ENCODE results near the gene TMC8.
A peak's percentile ranks its signal among the peaks of the same experiment; 100 is the strongest.

The TMC8 gene

DNA sequence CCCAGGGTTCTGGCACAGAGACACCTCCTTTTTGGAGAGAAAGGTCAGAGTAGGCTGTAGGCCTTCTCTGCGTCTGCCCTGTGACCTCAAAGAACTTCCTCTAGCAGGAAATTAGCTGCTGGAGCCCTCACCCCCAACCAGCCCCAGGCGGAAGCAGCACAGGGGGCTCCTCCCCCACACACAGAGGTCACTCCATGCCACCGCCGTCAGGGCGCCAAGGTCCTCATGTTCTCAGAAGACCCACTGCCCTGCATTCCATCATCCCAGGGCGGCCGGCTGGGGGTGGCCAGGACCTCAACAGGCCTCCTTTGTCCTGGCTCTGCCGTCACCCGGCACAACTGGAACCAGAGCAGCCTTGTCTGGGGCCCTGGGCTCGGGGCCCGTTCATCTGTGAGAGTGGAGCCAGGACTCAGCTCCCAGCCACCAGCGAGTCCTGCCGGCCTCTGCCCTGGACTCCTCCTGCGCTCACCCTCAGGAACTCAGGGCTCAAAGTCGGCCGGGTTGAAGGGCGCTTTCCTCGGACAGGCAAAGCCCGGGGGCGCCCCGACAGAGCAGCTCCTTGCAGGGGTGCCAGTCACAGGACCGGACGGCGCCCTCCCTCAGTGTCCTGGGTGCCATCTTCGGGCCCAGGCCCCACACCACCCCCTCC lies 3.2 kb upstream of the TMC8 start:
- H3K27ac ChIP-seq (ENCODE audit: extremely low read depth, low read depth, low read length) = no peak overlapping the region; the same call in 1 of the 2 replicates
- no peak for TF ChIP-seq ZNF266 (tag by site-specific recombination; IDR thresholded peaks at IDR 0.05; ENCODE audit: low read depth)
- TF ChIP-seq PRDM1 (tag by site-specific recombination; IDR thresholded peaks at IDR 0.05) = no peak
- no peak for TF ChIP-seq ZNF529 (tag by site-specific recombination; IDR thresholded peaks at IDR 0.05; ENCODE audit: insufficient replicate concordance)
- TF ChIP-seq ZNF571 (tag by site-specific recombination; IDR thresholded peaks at IDR 0.05) = no peak
- no peak for TF ChIP-seq ZNF670 (tag by site-specific recombination; IDR thresholded peaks at IDR 0.05; ENCODE audit: low read depth)
- no peak for TF ChIP-seq ZNF830 (tag by site-specific recombination; IDR thresholded peaks at IDR 0.05; ENCODE audit: low read depth)
- no peak for TF ChIP-seq IKZF3 (tag by site-specific recombination; IDR thresholded peaks at IDR 0.05)
- TF ChIP-seq GLIS2 (tag by site-specific recombination; IDR thresholded peaks at IDR 0.05) = peak; percentile 25
- TF ChIP-seq ZNF514 (tag by site-specific recombination; IDR thresholded peaks at IDR 0.05) = no peak
- TF ChIP-seq ZNF843 (tag by site-specific recombination; IDR thresholded peaks at IDR 0.05) = no peak
- TF ChIP-seq ZNF248 (tag by site-specific recombination; IDR thresholded peaks at IDR 0.05) = no peak
- peak; percentile 17; the same call in 1 of the 2 replicates for TF ChIP-seq ZBTB20 (tag by site-specific recombination; IDR thresholded peaks at IDR 0.05)
- TF ChIP-seq ZIC2 (tag by site-specific recombination; IDR thresholded peaks at IDR 0.05) = no peak
- no peak for TF ChIP-seq ZNF16 (tag by site-specific recombination; IDR thresholded peaks at IDR 0.05; ENCODE audit: low read depth)
- no peak for TF ChIP-seq GLIS1 (tag by site-specific recombination; IDR thresholded peaks at IDR 0.05)
- peaks cover 7 to 18% of the 10 kb centered on the region in 2 experiments; a peak in 2 of 3 replicates for H3K36me3 ChIP-seq (ENCODE audit: control insufficient read depth in 2 of 2, insufficient read depth in 1 of 2, low read length in 2 of 2)
- no peaks in the 10 kb centered on the region for H3K9me3 ChIP-seq (ENCODE audit: control insufficient read depth, insufficient read depth, low read depth, low read length)
- CTCF ChIA-PET = interaction anchor here (0.6 to 2.2 kb wide), 11 partner anchors 10 to 1446 kb away, joined by 3 to 13 read pairs (median 3); partner anchors contain the start of genes AFMID and TK1
- POLR2A ChIA-PET = interaction anchor here (0.5 to 2.1 kb wide), 3 partner anchors 13 to 153 kb away, joined by 5 to 13 read pairs (median 8); no protein-coding TSS in a partner anchor
- peaks cover 6% of the 10 kb centered on the region; the same call in 1 of the 2 replicates for H3K4me1 ChIP-seq (ENCODE audit: control insufficient read depth, insufficient read depth, low read length)
- no peak overlapping the region for H3K4me3 ChIP-seq (ENCODE audit: low read depth, low read length)

DNA sequence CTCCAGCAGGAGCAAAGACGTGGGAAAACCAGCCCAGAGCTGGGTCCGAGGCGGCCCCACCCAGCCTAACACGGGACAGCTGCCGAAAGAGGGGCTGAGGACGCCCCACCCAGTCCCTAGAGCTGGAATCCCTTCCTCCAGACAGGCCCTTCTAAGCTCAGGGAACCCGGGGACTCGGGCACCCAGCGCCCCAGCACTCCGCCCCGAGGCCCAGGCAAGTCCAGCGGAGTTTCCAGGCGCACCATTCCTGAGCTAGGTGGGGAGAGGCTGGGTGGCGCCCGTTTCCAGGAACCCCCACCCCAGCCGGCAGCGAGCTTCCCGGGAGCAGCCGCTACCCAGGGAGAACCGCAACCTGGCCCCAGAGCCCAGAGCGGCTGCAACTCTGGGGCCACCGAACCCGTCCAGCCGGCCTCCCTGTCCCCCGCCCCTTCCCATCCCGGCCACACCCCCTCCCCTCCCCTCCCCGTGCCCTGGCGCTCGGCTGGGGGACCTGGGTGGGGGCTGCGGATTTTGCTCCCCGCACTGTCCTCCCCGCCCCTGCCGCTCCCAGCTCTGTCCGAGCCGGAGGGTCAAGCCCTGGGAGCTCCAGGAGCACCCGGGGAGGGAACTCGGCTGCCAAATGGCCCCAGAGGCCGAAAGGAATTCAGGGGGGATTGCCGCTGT lies 2.6 kb upstream of the TMC8 start:
- H3K9me3 ChIP-seq (ENCODE audit: control insufficient read depth, insufficient read depth, low read depth, low read length) = no peaks in the 10 kb centered on the region
- POLR2A ChIA-PET = interaction anchor here (0.5 to 2.1 kb wide), 6 partner anchors 12 to 154 kb away, joined by 3 to 13 read pairs (median 4); no protein-coding TSS in a partner anchor
- peaks cover 6 to 11% of the 10 kb centered on the region in 2 experiments; a peak in 2 of 3 replicates for H3K36me3 ChIP-seq (ENCODE audit: control insufficient read depth in 2 of 2, insufficient read depth in 1 of 2, low read length in 2 of 2)
- CTCF ChIA-PET = interaction anchor here (0.6 to 2.2 kb wide), 11 partner anchors 10 to 1447 kb away, joined by 3 to 13 read pairs (median 3); partner anchors contain the start of genes AFMID and TK1
- peak overlapping the region; percentile 62 for H3K4me3 ChIP-seq (ENCODE audit: low read depth, low read length)
- peaks cover 6% of the 10 kb centered on the region; the same call in 1 of the 2 replicates for H3K4me1 ChIP-seq (ENCODE audit: control insufficient read depth, insufficient read depth, low read length)
- H3K27ac ChIP-seq (ENCODE audit: extremely low read depth, low read depth, low read length) = peak overlapping the region; percentile 37; the same call in 1 of the 2 replicates
- TF ChIP-seq HOXC10 (CRISPR knock-in tag; IDR thresholded peaks at IDR 0.05) = no peak
- no peak for TF ChIP-seq ZNF366 (tag by site-specific recombination; conservative IDR thresholded peaks at IDR 0.05)
- no peak for TF ChIP-seq ZFP41 (tag by site-specific recombination; IDR thresholded peaks at IDR 0.05; ENCODE audit: borderline replicate concordance)
- TF ChIP-seq, protein P1, sequence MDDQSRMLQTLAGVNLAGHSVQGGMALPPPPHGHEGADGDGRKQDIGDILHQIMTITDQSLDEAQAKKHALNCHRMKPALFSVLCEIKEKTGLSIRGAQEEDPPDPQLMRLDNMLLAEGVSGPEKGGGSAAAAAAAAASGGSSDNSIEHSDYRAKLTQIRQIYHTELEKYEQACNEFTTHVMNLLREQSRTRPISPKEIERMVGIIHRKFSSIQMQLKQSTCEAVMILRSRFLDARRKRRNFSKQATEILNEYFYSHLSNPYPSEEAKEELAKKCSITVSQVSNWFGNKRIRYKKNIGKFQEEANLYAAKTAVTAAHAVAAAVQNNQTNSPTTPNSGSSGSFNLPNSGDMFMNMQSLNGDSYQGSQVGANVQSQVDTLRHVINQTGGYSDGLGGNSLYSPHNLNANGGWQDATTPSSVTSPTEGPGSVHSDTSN (CRISPR knock-in tag; IDR thresholded peaks at IDR 0.05) = peak; percentile 58; the same call in 1 of the 2 replicates
- no peak for TF ChIP-seq ZNF23 (tag by site-specific recombination; IDR thresholded peaks at IDR 0.05; ENCODE audit: borderline replicate concordance)
- TF ChIP-seq, protein P2, sequence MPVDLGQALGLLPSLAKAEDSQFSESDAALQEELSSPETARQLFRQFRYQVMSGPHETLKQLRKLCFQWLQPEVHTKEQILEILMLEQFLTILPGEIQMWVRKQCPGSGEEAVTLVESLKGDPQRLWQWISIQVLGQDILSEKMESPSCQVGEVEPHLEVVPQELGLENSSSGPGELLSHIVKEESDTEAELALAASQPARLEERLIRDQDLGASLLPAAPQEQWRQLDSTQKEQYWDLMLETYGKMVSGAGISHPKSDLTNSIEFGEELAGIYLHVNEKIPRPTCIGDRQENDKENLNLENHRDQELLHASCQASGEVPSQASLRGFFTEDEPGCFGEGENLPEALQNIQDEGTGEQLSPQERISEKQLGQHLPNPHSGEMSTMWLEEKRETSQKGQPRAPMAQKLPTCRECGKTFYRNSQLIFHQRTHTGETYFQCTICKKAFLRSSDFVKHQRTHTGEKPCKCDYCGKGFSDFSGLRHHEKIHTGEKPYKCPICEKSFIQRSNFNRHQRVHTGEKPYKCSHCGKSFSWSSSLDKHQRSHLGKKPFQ (tag by site-specific recombination; IDR thresholded peaks at IDR 0.05) = no peak
- TF ChIP-seq, protein P3, sequence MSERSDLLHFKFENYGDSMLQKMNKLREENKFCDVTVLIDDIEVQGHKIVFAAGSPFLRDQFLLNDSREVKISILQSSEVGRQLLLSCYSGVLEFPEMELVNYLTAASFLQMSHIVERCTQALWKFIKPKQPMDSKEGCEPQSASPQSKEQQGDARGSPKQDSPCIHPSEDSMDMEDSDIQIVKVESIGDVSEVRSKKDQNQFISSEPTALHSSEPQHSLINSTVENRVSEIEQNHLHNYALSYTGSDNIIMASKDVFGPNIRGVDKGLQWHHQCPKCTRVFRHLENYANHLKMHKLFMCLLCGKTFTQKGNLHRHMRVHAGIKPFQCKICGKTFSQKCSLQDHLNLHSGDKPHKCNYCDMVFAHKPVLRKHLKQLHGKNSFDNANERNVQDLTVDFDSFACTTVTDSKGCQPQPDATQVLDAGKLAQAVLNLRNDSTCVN (tag by site-specific recombination; optimal IDR thresholded peaks at IDR 0.05) = peak; percentile 1
- TF ChIP-seq, protein P4, sequence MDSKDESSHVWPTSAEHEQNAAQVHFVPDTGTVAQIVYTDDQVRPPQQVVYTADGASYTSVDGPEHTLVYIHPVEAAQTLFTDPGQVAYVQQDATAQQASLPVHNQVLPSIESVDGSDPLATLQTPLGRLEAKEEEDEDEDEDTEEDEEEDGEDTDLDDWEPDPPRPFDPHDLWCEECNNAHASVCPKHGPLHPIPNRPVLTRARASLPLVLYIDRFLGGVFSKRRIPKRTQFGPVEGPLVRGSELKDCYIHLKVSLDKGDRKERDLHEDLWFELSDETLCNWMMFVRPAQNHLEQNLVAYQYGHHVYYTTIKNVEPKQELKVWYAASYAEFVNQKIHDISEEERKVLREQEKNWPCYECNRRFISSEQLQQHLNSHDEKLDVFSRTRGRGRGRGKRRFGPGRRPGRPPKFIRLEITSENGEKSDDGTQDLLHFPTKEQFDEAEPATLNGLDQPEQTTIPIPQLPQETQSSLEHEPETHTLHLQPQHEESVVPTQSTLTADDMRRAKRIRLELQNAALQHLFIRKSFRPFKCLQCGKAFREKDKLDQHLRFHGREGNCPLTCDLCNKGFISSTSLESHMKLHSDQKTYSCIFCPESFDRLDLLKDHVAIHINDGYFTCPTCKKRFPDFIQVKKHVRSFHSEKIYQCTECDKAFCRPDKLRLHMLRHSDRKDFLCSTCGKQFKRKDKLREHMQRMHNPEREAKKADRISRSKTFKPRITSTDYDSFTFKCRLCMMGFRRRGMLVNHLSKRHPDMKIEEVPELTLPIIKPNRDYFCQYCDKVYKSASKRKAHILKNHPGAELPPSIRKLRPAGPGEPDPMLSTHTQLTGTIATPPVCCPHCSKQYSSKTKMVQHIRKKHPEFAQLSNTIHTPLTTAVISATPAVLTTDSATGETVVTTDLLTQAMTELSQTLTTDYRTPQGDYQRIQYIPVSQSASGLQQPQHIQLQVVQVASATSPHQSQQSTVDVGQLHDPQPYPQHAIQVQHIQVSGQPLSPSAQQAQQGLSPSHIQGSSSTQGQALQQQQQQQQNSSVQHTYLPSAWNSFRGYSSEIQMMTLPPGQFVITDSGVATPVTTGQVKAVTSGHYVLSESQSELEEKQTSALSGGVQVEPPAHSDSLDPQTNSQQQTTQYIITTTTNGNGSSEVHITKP (tag by site-specific recombination; IDR thresholded peaks at IDR 0.05) = peak; percentile 85
- TF ChIP-seq KLF1 (tag by site-specific recombination; IDR thresholded peaks at IDR 0.05) = peak; percentile 96
- TF ChIP-seq KLF8 (tag by site-specific recombination; IDR thresholded peaks at IDR 0.05) = peak; percentile 15; the same call in 1 of the 2 replicates
